GM21528 (cell line): ENCODE results near the gene ISM2.
A peak's percentile ranks its signal among the peaks of the same experiment; 100 is the strongest.

Experiments
- ATAC-seq: cut with Tn5 transposase; IDR thresholded peaks from one replicate; pipeline ENCODE4 v1.9.1; 2021; ENCODE audit warnings: mild to moderate bottlenecking, moderate library complexity; ENCODE audit not compliant: unreplicated experiment, low FRiP score

ISM2 gene

DNA sequence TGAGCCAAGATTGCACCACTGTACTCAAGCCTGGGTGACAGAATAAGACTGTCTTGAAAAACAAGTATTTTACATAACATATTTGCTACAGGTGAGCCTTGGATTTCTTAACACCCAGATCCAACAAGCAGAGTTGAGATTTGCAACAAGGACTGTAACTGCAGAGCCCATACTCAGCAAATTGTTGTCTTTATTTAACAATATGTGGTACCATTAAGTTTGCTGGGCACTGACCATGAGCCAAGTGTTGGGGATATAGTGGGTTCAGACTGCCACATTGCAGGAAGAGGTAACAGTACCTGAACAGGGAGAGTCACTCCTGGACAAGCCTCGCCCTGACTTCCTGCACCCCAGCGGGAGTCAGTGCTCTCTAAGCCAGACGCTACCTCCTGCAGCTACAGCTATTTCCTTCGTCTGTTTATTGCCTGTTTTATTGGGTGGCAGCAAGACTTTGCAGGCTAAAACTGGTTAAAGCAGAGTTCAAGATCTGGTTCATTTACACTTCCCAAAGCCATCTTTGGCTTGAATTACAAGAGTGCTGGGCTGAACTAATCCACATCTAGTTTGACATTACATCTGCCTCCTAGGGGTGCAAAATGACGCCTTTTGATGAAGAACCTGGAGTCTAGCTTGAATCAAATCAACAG, 28.3 kb downstream of the ISM2 start:
- no peak for ATAC-seq

DNA sequence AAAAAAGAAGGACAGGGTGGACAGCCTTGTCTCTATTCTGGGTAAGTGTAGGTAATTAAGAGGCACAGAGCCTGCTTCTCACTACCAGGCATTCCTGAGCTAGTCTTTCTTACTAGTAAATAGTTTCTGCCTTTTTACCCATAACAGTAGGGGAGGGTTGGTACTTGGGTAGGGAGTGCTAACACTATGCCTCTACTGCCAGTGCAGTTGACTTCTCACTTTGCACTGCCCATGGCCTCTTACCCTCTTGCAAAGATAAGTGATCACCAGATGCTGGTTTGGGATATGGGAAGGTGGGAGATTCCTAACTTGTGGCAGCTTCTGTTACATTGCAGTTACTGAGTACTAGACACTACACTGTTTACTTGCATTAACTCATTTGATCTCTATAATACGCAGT, 29.1 kb downstream of the ISM2 start:
- no peak for ATAC-seq

- no peak for ATAC-seq
Observed at GRCh38 chr14:77469067-77469505, 29.5 kb downstream of the ISM2 start.

DNA sequence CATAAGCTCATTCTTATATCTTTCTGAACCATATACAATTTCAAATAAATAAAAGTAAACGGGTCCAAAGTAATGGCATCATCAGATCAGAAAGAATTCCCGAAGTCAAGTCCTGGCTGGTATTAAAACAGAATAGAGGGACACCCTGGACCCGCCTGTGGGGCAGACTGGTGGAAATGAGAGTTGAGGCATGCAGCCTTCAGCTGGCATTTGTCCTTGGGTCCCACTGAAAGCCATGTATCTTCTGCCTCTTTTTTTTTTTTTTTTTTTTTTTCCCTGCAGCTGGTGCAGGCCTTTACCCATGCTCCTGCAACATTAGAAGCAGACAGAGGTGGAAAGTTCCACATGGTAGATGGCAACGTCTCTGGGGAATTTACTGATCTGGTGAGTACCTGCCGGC, 30.8 kb downstream of the ISM2 start:
- ATAC-seq = no peak

- no peak for ATAC-seq
Observed at GRCh38 chr14:77459072-77459723, 39.4 kb downstream of the ISM2 start.

DNA sequence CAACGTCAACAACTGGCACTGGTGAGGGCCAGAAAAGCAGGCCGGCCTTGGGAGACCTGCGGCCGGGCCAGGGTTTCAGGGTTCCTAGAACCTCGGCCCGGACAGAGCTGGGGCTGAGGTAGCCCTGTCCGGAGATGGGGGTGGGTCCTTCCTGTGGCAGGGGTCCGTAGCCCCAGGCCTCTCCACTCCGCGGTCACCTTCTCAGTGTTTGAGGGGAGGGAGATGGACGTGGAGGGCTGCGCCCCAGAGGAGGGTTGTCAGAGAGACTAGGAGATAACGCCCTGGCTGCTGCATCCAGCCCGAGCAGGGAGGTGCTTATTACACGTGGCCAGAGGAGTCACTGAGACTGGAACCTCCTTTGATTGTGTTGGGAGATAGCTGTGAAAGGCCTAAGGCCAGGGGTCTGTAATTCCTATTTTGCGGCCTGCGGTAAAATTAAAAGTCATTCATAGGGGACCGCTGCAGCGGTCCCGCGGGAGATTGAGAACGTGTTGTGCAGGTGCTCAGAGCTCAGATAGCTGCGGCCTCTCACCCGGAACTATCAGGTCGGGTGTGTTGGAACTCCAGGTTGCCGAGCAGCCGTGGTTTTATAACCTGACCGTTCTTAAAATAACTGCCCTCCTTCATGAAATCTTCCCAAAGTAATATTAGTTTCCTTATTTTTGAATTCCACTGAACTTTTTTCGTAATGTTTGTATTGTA, 40.2 kb downstream of the ISM2 start:
- peak; percentile 18 for ATAC-seq

- ATAC-seq = peak; percentile 91
Observed at GRCh38 chr14:77457522-77458248, 40.9 kb downstream of the ISM2 start, which contains the start of the genes AHSA1 and VIPAS39. Gene AHSA1 (plus strand): TSS chr14:77458093. CDS start chr14:77458190, 97 bp downstream. Gene VIPAS39 (minus strand): TSS chr14:77457601. CDS start chr14:77454102, 3,499 bp downstream.

- ATAC-seq = peak; percentile 19
Observed at GRCh38 chr14:77457115-77457521, 41.5 kb downstream of the ISM2 start.

DNA sequence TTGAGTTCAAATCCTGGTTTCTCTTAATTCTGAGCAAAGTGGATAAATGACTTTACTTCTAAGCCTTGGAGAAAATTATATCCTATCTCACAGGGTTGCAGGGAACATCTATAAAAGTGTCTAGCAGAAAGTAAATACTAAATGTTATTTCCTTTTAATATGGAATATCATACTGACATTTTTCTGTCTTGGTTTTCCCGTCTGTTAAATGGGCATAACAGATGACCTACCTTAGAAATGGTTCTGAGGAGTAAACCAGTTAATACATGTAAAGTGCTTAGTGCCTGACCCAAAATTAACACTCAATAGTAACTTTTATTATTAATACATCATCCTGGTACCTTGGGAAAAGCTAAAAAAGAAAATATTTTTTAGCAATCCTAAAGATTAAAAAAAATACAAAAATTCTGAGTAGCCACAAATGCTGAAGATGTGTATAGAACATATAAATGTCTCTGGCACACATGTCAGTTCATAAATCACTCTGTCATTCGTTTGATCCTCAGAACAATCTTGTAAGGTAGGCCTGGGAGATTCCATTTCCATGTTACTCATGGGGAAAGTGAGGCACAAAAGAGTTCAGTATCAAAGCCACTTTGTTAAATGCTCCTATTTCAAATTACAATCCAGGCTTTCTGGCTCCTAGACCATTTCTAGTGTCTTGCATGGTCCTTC, 42.5 kb downstream of the ISM2 start:
- no peak for ATAC-seq

DNA sequence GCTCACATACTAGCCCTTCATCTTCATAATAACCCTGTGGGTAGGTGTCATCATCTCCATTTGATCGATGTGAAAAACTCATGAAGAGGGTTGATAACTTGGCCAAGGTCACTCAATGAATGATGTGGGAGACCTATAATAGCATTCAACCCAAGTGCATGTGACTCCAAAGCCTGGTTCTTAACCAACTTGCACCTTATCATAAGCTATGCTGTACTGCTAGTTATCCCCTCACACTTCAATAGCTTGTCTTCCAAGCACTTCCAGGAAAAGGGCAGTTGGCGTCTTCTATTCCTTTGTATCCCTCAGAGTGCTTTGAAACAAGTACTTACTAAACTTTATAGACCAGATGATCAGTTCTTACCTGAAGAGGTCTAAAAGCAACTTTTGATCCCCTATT, 56.4 kb downstream of the ISM2 start:
- no peak for ATAC-seq

DNA sequence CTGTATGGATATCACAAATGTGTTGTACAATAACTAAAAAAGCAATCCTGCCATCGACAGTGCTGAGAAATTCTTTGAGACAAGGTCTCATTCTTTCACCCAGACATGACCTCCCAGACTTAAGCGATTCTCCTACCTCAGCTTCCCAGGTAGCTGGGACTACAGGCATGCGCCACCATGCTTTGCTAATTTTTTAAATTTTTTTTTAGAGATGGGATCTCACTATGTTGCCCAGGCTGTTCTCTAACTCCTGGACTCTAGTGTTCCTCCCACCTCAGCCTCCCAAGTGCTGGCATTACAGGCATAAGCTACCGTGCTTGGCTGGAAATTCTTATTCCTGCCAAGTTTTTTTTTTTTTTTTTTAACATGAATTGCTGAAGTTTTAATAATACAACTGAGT, 58.8 kb downstream of the ISM2 start:
- no peak for ATAC-seq

DNA sequence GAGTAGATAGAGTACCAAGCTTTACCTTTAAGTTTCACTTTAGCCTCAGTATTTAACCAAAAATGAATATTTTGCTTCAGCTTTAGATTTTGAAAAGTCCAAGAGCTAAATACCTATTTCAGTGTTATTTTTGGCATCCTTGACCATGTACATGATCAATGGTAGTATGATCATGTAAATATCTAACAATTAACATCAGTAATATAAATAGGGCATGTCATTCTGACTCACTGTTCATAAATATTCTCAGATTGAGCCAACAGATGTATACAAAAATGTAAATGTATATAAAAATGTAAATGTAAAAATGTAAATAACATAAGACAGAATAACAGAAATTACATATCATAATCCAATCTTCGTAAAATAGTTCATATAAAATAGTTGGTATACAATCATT, 60.0 kb downstream of the ISM2 start:
- ATAC-seq = no peak

DNA sequence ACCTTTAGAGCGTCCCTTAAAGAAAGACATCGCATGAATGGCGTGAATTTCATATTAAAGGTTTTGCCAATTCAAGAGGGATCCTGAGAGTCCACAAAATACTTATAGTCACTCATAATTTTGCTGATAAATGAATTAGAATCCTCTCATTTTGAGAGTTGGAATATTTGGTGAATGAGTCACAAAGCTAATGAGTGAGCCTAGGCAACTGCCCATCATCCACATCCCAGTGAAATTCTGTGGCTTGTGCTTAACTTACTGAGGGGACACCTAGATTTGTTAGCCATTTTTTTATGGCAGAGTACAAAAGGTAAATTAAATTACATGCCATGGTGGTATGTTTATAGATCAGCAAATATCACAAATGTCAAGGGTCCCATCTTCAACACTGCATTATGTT, 62.6 kb downstream of the ISM2 start:
- ATAC-seq = no peak

GRCh38 chr14:77426396-77426795, 72.2 kb downstream of the ISM2 start:
- no peak for ATAC-seq

DNA sequence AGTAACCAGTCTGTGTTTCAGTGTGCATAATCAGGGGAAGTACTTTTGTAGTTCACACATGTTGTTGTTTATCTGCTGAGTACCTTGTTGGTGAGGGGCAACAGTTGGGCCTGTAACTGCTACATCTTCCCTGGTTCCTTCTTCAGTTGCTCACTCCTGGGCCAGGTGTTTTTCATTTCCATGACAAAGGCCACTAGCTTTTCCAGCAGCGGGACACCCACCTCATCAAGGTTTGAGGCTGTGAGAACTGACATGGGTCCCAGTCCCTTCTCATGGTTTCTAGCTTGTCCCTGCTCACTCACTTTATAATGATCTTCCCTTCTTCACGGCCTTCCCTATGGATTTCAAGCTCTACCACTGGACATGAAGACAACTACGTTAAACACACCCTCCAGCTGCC, 73.8 kb downstream of the ISM2 start:
- ATAC-seq = no peak
